Stimulated activated CD8-positive, alpha-beta memory T cell treated with anti-CD3 and anti-CD28 coated beads, Interleukin-4, amount 100 ng/mL, for 4 hours (primary cell): ENCODE results near the gene KCNN3.
"Not testable (repeated sequence)": the region's sequence is repeated elsewhere in the genome, so short reads cannot be mapped to it uniquely, and the experiment has no call there.

ENCODE experiments used
- DNase-seq, 2 donors: peaks; one replicate each; pipeline ENCODE4 v3.0.0-alpha.2; 2020; ENCODE audit warnings: low read depth in 2 of 2, low spot score in 1 of 2

Gene KCNN3

DNA sequence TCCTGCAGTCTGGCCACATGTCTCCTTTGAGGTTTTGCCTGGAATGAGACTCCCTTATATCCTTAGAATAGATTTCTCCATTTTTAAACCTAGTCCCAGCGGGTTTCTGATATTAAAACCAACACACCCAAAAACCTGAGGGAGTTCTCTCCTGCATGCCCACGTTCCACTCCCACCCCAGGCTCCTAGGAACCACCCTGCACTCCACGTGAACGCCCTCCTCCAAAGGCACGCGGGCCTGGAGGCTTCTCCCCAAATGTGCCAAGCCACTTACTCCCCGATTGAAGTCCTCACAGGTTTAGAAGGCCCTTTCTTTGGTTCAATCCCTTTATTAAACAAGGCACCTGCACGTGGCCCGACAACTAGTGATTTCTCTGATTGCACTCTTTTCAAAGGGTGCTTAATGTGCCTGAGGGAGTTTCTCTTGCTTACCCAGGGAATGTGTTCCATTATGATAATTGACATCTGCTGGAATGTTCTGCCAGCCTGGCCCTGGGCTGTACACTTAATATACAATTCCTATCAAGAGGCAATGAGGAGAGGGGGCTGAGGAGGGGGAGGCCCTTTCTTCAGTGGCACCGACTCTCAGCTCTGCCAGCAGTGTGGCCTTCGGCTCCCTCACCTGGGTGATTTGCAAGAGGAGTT, 157.8 kb downstream of the KCNN3 start:
- no peak for DNase-seq

GRCh38 chr1:154711416-154711815, 158.7 kb downstream of the KCNN3 start:
- DNase-seq = no peak

DNA sequence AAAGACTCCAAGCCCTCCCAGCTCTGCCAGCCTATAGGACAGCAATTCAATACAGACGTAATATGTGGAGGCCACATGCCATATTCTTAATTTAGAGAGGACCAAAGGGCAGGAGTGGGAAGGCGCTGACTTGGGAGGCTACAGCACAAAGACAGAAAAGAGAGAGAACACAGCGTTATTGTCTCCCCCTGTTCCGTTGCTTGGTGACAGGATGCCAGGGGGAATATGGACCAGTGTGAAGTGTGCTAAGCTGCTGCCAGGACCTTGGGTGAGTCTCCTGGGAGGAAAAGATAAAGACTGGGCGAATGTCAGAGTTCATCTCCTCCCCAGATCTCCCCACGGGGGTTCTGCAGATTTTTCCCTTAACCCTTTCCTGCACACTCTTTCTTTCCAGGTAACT, 160.0 kb downstream of the KCNN3 start:
- DNase-seq = no peak

- no peak for DNase-seq
Observed at GRCh38 chr1:154707901-154708463, 162.1 kb downstream of the KCNN3 start.

DNA sequence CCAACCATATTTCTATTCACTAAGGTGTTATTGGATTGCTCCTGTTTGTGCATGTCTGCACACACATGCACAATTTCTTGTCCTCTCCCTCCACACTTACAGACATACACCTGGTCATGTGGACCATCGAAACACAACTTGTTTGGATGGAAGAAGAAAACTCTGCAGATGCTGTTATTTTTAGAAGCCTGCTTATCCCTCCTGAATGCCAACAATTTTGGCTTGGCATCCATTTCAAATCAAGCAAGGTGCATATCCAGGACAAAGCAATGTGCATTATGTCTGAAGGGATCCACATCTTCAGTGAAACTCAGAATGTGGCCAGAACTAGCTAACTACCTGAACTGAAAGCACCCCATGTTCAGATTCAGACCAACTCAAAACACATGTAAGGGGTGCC, 163.2 kb downstream of the KCNN3 start:
- no peak for DNase-seq

GRCh38 chr1:154705544-154705943, 164.5 kb downstream of the KCNN3 start:
- DNase-seq = no peak

- no peak for DNase-seq
Observed at GRCh38 chr1:154703170-154703569, 166.9 kb downstream of the KCNN3 start.

DNA sequence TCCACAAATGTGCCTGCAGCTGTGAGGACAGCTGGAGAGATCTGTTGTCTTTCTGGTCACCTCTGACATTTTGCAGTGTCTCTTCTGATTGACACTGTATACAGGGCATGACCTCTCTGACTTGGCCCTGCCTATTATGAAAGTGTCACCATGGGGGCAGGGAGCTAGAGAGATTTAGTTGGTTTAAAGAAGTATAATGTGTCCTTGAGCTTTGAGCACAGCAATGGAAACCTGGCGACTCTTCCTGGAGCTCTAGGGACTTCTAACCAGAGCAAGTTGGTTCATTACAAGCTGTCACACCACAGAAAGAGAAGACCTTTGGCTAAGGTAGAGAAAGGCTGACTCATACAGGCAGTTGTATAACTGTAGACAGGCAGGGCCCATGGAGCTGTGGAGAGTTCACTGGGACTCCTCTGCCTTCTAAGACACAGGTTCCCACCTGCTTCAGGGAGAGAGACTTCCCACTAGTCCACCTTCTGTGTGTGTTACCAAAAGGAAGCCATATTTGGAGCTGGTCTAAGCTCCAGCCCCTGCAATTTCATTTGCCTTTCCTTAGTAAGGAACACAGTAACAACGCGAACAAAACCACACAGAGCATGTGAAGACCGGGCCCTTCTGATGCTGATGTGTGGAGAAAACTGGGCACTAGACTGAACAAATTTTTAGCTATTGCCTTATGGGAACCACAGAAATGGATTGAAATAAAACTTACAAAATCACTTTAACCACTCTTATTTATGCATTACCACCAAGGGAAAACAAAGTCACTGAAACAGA, 171.6 kb downstream of the KCNN3 start:
- DNase-seq = no peak

DNA sequence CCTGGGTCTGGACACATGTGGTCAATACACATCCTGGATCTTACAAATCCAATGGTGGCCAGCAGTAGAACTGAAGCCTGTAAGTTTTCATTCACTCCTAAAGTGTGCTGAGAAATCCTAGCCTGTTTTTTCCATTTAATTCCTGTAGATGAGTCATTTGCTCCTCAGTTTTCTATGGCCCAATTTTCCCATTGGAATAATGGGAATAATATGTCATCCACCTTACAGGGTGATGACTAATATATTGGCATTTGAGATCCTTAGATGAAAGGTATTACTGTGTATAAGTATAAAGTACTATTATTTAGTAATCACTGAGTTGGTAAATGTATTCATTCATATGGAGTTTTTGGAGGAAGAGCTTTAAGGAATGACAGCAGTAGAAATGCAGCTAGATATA, 172.4 kb downstream of the KCNN3 start:
- no peak for DNase-seq

GRCh38 chr1:154696456-154696855, 173.6 kb downstream of the KCNN3 start:
- DNase-seq = no peak

DNA sequence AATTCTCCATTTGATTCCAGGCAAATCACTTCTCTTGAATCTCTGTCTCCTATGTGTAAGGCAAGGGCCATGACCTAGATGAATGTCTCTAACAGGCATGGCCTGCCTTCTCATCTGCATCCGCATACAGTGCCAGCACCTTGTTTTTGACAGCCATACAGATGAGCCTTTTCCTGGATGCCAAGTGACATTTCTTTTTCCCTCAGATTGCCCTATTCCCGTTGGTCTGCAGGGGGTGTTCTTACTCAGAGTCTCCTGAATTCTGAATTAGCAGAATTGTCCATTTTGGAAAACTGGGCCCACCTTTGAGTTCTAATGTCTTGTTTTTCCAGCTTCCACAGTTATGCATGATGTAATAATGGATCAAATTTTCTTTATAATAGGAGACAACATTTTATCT, 174.1 kb downstream of the KCNN3 start:
- no peak for DNase-seq

DNA sequence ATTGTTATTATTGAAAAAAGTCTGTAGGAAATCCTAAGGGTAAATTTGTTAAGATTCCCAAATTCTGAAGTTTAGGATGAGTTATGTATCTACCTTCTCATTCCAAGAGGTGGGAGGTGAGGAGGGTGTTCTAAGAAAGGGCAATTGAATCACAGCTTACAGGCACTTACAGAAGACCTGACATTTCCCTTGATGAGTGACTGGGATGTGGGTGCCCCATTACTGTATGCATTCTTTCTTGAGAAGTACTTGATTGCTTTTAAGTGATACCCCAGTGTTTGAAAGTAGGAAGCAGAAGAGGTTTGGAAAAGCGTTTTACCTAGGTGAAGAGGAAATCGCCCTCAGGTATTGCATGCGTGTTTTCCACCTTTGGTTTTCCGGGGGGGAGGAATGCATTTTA, 175.1 kb downstream of the KCNN3 start:
- no peak for DNase-seq

- no peak for DNase-seq
Observed at GRCh38 chr1:154689083-154689482, 181.0 kb downstream of the KCNN3 start.

DNA sequence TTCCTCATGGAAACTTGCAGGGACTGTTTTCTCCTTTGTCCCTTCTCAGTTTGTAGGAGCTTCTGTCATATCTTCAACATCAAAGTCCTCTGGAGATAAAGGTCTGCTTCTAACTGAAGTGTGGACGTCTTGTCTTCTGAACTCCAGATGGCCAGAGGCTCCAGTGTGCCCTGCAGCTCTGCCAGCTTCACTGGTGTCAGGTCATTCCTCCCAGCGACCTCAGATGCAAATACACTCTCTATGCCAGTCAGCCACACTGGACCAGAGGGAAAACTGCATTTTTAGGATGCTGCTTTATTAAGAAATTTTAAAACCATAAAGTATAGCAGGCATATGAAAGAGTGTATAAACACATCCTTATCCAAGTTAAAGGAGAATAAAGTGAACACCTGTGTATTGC, 183.6 kb downstream of the KCNN3 start:
- no peak for DNase-seq

- no peak for DNase-seq
Observed at GRCh38 chr1:154683820-154684219, 186.3 kb downstream of the KCNN3 start.

- DNase-seq = no peak
Observed at GRCh38 chr1:154682254-154682653, 187.8 kb downstream of the KCNN3 start.

- not testable (repeated sequence) for DNase-seq
Observed at GRCh38 chr1:154677844-154678243, 192.2 kb downstream of the KCNN3 start.

- DNase-seq = not testable (repeated sequence)
Observed at GRCh38 chr1:154676847-154677246, 193.2 kb downstream of the KCNN3 start.

DNA sequence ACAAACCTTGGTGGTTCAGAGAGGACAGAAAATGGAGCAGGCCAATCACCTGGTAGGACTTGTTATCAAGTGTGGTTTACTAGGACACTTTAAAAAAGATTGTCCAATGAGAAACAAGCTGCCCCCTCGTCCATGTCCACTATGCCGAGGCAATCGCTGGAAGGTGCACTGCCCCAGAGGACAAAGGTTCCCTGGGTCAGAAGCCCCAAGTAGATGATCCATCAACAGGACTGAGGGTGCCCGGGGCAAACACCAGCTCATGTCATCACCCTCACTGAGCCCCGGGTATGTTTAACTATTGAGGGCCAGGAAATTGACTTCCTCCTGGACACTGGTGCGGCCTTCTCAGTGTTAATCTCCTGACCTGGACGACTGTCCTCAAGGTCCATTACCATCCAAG, 195.6 kb downstream of the KCNN3 start:
- not testable (repeated sequence) for DNase-seq

DNA sequence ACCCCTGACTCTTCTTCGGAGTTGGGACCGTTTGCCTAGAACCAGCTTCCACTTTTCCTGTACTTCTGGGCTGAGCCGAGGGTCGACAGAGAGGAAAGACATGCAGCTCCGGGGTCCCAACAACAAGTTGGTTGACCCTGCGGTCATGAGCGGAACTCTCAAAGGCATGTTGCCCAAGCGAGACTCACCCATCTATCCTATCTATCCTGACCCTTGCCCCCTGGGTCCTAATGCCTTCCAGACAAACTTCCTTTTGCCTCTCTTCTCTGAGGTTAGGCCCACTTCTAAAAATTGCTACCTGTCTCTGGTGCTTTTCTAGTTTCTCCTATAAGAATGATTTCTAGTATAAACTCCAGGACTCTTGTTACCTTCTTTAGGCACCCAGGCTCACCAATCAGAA, 197.8 kb downstream of the KCNN3 start:
- not testable (repeated sequence) for DNase-seq

DNA sequence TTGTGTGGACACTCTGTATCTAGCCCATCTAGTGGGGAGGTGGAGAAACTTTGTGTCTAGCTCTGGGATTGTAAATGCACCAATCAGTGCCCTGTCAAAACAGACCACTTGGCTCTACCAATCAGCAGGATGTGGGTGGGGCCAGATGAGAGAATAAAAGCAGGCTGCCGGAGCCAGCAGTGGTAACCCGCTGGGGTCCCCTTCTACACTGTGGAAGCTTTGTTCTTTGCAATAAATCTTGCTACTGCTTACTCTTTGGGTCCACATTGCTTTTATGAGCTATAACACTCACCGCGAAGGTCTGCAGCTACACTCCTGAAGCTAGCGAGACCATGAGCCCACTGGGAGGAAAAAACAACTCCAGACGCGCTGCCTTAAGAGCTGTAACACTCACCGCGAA, 198.7 kb downstream of the KCNN3 start:
- not testable (repeated sequence) for DNase-seq
